ENCODE results near the gene ST6GALNAC6.

DNA sequence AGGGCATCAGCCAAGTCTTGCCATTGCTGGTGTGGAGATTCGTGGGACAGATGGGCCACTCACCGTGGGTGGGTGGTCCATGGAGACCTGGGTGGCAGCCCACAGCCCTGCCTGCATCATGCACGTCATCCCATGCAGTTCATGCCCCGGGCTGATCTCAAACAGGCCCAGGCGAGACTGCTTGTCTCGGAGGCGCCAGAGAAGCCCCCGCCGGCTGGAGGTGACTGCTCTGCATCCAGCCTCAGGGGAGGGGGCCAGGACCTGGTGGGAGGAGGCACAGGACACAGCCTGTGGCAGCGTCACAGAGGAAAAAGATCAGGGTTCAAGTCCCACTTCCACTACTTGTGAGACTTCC is 30.2 kb upstream of the ST6GALNAC6 start:
- TF ChIP-seq, protein P1, sequence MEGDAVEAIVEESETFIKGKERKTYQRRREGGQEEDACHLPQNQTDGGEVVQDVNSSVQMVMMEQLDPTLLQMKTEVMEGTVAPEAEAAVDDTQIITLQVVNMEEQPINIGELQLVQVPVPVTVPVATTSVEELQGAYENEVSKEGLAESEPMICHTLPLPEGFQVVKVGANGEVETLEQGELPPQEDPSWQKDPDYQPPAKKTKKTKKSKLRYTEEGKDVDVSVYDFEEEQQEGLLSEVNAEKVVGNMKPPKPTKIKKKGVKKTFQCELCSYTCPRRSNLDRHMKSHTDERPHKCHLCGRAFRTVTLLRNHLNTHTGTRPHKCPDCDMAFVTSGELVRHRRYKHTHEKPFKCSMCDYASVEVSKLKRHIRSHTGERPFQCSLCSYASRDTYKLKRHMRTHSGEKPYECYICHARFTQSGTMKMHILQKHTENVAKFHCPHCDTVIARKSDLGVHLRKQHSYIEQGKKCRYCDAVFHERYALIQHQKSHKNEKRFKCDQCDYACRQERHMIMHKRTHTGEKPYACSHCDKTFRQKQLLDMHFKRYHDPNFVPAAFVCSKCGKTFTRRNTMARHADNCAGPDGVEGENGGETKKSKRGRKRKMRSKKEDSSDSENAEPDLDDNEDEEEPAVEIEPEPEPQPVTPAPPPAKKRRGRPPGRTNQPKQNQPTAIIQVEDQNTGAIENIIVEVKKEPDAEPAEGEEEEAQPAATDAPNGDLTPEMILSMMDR (conservative IDR thresholded peaks at IDR 0.05; ENCODE audit: low read length): no peak
- TF ChIP-seq EZH2phosphoT487 (IDR thresholded peaks at IDR 0.05; ENCODE audit: borderline replicate concordance): no peak

Data from Loucy (cell line).